ENCODE data around the gene OPA3.

Gene OPA3

GRCh38 chr19:45501730-45502014, 82.9 kb downstream of the OPA3 start:
- H3K27ac ChIP-seq, result no peak overlapping the region
- TF ChIP-seq ZFX (IDR thresholded peaks at IDR 0.05; ENCODE audit: borderline replicate concordance), result no peak
- no peak for TF ChIP-seq CTCF (IDR thresholded peaks at IDR 0.05)

- TF ChIP-seq CTCF (IDR thresholded peaks at IDR 0.05), result no peak
- no peak overlapping the region for H3K27ac ChIP-seq
Observed at GRCh38 chr19:45500918-45501729, 83.5 kb downstream of the OPA3 start.

- peak overlapping the region; percentile 55 for H3K27ac ChIP-seq
- TF ChIP-seq ZFX (IDR thresholded peaks at IDR 0.05; ENCODE audit: borderline replicate concordance) (no peak), CTCF (IDR thresholded peaks at IDR 0.05) (no peak)
Observed at GRCh38 chr19:45499196-45500180, 85.1 kb downstream of the OPA3 start.

- peak within 1 kb of the TSS; percentile 61 for H3K27ac ChIP-seq
- TF ChIP-seq ZFX (IDR thresholded peaks at IDR 0.05; ENCODE audit: borderline replicate concordance) (no peak), CTCF (IDR thresholded peaks at IDR 0.05) (no peak)
Observed at GRCh38 chr19:45498411-45499195, 86.0 kb downstream of the OPA3 start, which contains the start of gene PPM1N. Gene PPM1N, plus strand, starts transcription at chr19:45498443. Its CDS starts 30 bp downstream, at chr19:45498473.

- 0 out of 2 replicates have a peak overlapping the region, but pooled peaks have one; percentile 18 for H3K27ac ChIP-seq
- TF ChIP-seq CTCF (IDR thresholded peaks at IDR 0.05) (no peak), ZFX (IDR thresholded peaks at IDR 0.05; ENCODE audit: borderline replicate concordance) (no peak)
Observed at GRCh38 chr19:45497791-45498190, 86.8 kb downstream of the OPA3 start.

GRCh38 chr19:45496349-45496953, 88.2 kb downstream of the OPA3 start:
- TF ChIP-seq CTCF (IDR thresholded peaks at IDR 0.05) (no peak), ZFX (IDR thresholded peaks at IDR 0.05; ENCODE audit: borderline replicate concordance) (no peak)
- H3K27ac ChIP-seq, result peak overlapping the region; percentile 61

Measured in 22Rv1 (cell line).